ENCODE measurements around the gene ACAP3. TPM values are rescaled to one million over a fixed set of nuclear protein-coding genes. Genes with fewer than 3 reads are reported as not detected.

The ACAP3 gene
- total RNA-seq, 2 donors from 2014 or later = 41.6 to 121 TPM

- H3K27ac ChIP-seq = no peak overlapping the region
- no peak overlapping the region for H3K4me3 ChIP-seq
- H3K27me3 ChIP-seq (replicated peaks; ENCODE audit: insufficient read depth) = no peaks in the 10 kb centered on the region
- H3K36me3 ChIP-seq = peaks cover 37% of the 10 kb centered on the region
- H3K9me3 ChIP-seq = no peaks in the 10 kb centered on the region
- DNase-seq (ENCODE audit: low spot score) (no peak), ATAC-seq (ENCODE audit: insufficient number of reproducible peaks, low FRiP score, low read depth) (no peak)
- TF ChIP-seq, protein P1, sequence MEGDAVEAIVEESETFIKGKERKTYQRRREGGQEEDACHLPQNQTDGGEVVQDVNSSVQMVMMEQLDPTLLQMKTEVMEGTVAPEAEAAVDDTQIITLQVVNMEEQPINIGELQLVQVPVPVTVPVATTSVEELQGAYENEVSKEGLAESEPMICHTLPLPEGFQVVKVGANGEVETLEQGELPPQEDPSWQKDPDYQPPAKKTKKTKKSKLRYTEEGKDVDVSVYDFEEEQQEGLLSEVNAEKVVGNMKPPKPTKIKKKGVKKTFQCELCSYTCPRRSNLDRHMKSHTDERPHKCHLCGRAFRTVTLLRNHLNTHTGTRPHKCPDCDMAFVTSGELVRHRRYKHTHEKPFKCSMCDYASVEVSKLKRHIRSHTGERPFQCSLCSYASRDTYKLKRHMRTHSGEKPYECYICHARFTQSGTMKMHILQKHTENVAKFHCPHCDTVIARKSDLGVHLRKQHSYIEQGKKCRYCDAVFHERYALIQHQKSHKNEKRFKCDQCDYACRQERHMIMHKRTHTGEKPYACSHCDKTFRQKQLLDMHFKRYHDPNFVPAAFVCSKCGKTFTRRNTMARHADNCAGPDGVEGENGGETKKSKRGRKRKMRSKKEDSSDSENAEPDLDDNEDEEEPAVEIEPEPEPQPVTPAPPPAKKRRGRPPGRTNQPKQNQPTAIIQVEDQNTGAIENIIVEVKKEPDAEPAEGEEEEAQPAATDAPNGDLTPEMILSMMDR (IDR thresholded peaks at IDR 0.05) = no peak
- H3K4me1 ChIP-seq (ENCODE audit: control insufficient read depth in 1 of 2, low read depth in 2 of 2) = peaks cover 9 to 30% of the 10 kb centered on the region in 2 donors
Observed at GRCh38 chr1:1314678-1315335, 7.1 kb upstream of the ACAP3 start.

GRCh38 chr1:1314237-1314586, 6.5 kb upstream of the ACAP3 start:
- H3K4me1 ChIP-seq (ENCODE audit: control insufficient read depth in 1 of 2, low read depth in 2 of 2) = peaks cover 9 to 30% of the 10 kb centered on the region in 2 donors
- no peaks in the 10 kb centered on the region for H3K9me3 ChIP-seq
- H3K27ac ChIP-seq = no peak overlapping the region
- ATAC-seq (ENCODE audit: insufficient number of reproducible peaks, low FRiP score, low read depth) (no peak), DNase-seq (ENCODE audit: low spot score) (no peak)
- H3K4me3 ChIP-seq = no peak overlapping the region
- no peaks in the 10 kb centered on the region for H3K27me3 ChIP-seq (replicated peaks; ENCODE audit: insufficient read depth)
- H3K36me3 ChIP-seq = peaks cover 37% of the 10 kb centered on the region
- TF ChIP-seq, protein P1 (IDR thresholded peaks at IDR 0.05) = no peak

GRCh38 chr1:1313500-1314236, 5.9 kb upstream of the ACAP3 start:
- no peaks in the 10 kb centered on the region for H3K27me3 ChIP-seq (replicated peaks; ENCODE audit: insufficient read depth)
- ATAC-seq (ENCODE audit: insufficient number of reproducible peaks, low FRiP score, low read depth) (no peak), DNase-seq (ENCODE audit: low spot score) (no peak)
- no peak overlapping the region for H3K4me3 ChIP-seq
- TF ChIP-seq, protein P1 (IDR thresholded peaks at IDR 0.05) = no peak
- H3K36me3 ChIP-seq = peaks cover 37% of the 10 kb centered on the region
- no peak overlapping the region for H3K27ac ChIP-seq
- no peaks in the 10 kb centered on the region for H3K9me3 ChIP-seq
- peaks cover 7 to 28% of the 10 kb centered on the region in 2 donors for H3K4me1 ChIP-seq (ENCODE audit: control insufficient read depth in 1 of 2, low read depth in 2 of 2)

GRCh38 chr1:1312450-1313314, 5.0 kb upstream of the ACAP3 start:
- no peaks in the 10 kb centered on the region for H3K9me3 ChIP-seq
- peaks cover 2 to 18% of the 10 kb centered on the region in 2 donors for H3K4me1 ChIP-seq (ENCODE audit: control insufficient read depth in 1 of 2, low read depth in 2 of 2)
- H3K36me3 ChIP-seq = peaks cover 37% of the 10 kb centered on the region
- H3K4me3 ChIP-seq = no peak overlapping the region
- H3K27ac ChIP-seq = no peak overlapping the region
- DNase-seq (ENCODE audit: low spot score) = no peak
- ATAC-seq (ENCODE audit: insufficient number of reproducible peaks, low FRiP score, low read depth) = no peak
- TF ChIP-seq, protein P1 (IDR thresholded peaks at IDR 0.05) = no peak
- H3K27me3 ChIP-seq (replicated peaks; ENCODE audit: insufficient read depth) = no peaks in the 10 kb centered on the region
